Vagina (tissue), 2 donors: ENCODE results near the gene TGFB2.

ENCODE experiments used
- POLR2A ChIP-seq, 2 donors: fragments of 450-650 bp; IDR thresholded peaks; one replicate each; pipeline ENCODE4 v1.6.1; 2017; ENCODE audit warnings: antibody characterized with exemption in 2 of 2, mild to moderate bottlenecking in 2 of 2, moderate library complexity in 2 of 2
- POLR2AphosphoS5 ChIP-seq, 2 donors: sonication (generic); formaldehyde crosslinking; IDR thresholded peaks; one replicate each; pipeline ENCODE4 v1.9.0; 2017; ENCODE audit warnings: antibody characterized with exemption in 2 of 2, mild to moderate bottlenecking in 2 of 2, low read depth in 1 of 2; ENCODE audit not compliant: insufficient read depth in 1 of 2
- TF ChIP-seq, protein P1 (sequence below), 3 experiments: fragments of 450-650 bp in 2 of 3; fragments of 200-600 bp in 1 of 3; sonication (generic) in 1 of 3; IDR thresholded peaks; one replicate each; pipeline ENCODE4 v1.5.1; 2017 to 2019; ENCODE audit warnings: antibody characterized with exemption in 3 of 3, mild to moderate bottlenecking in 2 of 3, moderate library complexity in 2 of 3

DNA sequence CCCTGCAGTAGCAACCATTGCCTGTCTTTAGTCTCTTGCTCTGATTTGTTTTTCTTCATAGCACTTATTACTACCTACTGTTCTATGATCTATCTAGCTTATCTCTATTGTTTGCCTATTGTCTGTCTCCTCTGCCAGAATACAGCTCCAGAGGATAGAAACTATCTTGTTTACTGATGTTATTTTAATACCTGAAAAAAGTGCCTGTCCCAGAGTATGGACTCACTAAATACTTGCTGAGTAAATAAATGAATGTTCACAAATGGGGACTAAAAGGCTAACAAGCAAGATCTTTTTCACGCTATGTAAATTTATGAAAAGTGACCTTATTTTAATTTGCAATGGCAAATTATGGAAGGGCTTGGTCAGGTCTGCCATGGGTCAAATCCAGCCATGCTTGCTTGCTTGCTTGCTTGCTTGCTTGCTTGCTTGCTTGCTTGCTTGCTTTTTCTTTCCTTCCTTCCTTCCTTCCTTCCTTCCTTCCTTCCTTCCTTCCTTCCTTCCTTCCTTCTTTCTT lies 145.3 kb downstream of the TGFB2 start:
- TF ChIP-seq POLR2AphosphoS5 (IDR thresholded peaks at IDR 0.05; ENCODE audit: insufficient read depth in 1 of 2, low read depth in 1 of 2) (no peak), POLR2A (IDR thresholded peaks at IDR 0.05) (no peak)
- TF ChIP-seq, protein P1, sequence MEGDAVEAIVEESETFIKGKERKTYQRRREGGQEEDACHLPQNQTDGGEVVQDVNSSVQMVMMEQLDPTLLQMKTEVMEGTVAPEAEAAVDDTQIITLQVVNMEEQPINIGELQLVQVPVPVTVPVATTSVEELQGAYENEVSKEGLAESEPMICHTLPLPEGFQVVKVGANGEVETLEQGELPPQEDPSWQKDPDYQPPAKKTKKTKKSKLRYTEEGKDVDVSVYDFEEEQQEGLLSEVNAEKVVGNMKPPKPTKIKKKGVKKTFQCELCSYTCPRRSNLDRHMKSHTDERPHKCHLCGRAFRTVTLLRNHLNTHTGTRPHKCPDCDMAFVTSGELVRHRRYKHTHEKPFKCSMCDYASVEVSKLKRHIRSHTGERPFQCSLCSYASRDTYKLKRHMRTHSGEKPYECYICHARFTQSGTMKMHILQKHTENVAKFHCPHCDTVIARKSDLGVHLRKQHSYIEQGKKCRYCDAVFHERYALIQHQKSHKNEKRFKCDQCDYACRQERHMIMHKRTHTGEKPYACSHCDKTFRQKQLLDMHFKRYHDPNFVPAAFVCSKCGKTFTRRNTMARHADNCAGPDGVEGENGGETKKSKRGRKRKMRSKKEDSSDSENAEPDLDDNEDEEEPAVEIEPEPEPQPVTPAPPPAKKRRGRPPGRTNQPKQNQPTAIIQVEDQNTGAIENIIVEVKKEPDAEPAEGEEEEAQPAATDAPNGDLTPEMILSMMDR (IDR thresholded peaks at IDR 0.05) = no peak
